ENCODE results near the gene NKAIN4.

NKAIN4 gene

GRCh38 chr20:63196768-63197470, 57.3 kb downstream of the NKAIN4 start:
- Histone ChIP-seq H3K4me1 (ENCODE audit: insufficient read depth, low read length) (peaks cover 4% of the 10 kb centered on the region; the same call in 1 of the 2 replicates), H3K4me3 (ENCODE audit: low read length) (no peak overlapping the region), H3K9ac (ENCODE audit: low read depth, low read length) (no peak overlapping the region), H3K27ac (ENCODE audit: low read depth, low read length) (no peak overlapping the region), H3K9me3 (ENCODE audit: insufficient read depth, low read depth, low read length) (no peaks in the 10 kb centered on the region), H3K36me3 (ENCODE audit: insufficient read depth, low read length) (peaks cover 46% of the 10 kb centered on the region), H3K27me3 (ENCODE audit: insufficient read depth, low read length) (no peaks in the 10 kb centered on the region)
- 82% methylated on average over 9 of the region's 9 CpGs for WGBS

- H3K9ac ChIP-seq (ENCODE audit: low read depth, low read length) = no peak overlapping the region
- H3K9me3 ChIP-seq (ENCODE audit: insufficient read depth, low read depth, low read length) = no peaks in the 10 kb centered on the region
- H3K36me3 ChIP-seq (ENCODE audit: insufficient read depth, low read length) = peaks cover 28% of the 10 kb centered on the region
- WGBS = 96% methylated on average over 4 of the region's 4 CpGs
- H3K27ac ChIP-seq (ENCODE audit: low read depth, low read length) = no peak overlapping the region
- peaks cover 4% of the 10 kb centered on the region; the same call in 1 of the 2 replicates for H3K4me1 ChIP-seq (ENCODE audit: insufficient read depth, low read length)
- H3K4me3 ChIP-seq (ENCODE audit: low read length) = no peak overlapping the region
- no peaks in the 10 kb centered on the region for H3K27me3 ChIP-seq (ENCODE audit: insufficient read depth, low read length)
Measured at GRCh38 chr20:63194797-63195173, 59.5 kb downstream of the NKAIN4 start.

DNA sequence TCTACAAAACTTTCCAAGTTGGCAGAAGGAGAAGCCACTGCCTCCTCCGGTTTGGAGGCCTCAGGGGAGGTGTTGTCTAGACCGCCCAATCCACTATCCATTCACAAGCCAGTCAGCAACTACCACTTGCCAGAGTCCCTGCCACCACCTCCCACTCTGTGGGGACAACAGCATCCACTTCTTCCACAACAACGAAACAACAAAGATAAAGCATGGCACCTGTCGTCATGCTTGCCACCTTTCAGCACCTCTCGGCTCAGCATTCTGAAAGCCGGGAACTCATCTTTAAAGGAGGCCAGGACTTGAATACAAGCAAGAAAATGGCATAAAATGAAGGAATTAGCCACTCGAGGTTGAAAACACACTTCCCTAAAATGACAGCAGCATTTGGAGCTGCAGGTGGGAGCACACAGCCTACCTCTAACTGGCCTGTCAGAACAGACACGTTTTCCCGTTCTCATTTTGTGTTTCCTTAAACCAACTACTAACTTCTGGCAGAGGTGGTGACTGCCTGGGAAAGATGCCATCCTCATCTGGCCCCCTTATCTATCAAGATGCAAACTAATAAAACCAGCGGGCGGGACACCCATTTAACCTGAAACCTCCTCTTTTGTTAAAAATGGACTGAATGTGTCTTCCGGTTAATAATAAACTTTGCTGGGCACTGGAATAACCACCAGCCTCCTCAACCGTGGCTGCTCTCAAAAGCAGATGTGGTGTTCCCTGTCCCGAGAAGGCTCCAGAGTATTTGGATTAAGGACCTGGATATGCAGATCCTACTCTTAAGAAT, 60.1 kb downstream of the NKAIN4 start:
- Histone ChIP-seq H3K9ac (ENCODE audit: low read depth, low read length) (no peak overlapping the region), H3K27ac (ENCODE audit: low read depth, low read length) (no peak overlapping the region), H3K9me3 (ENCODE audit: insufficient read depth, low read depth, low read length) (no peaks in the 10 kb centered on the region), H3K36me3 (ENCODE audit: insufficient read depth, low read length) (peaks cover 28% of the 10 kb centered on the region), H3K4me1 (ENCODE audit: insufficient read depth, low read length) (peaks cover 4% of the 10 kb centered on the region; the same call in 1 of the 2 replicates), H3K4me3 (ENCODE audit: low read length) (no peak overlapping the region), H3K27me3 (ENCODE audit: insufficient read depth, low read length) (no peaks in the 10 kb centered on the region)
- 89% methylated on average over 14 of the region's 14 CpGs for WGBS

- Histone ChIP-seq H3K36me3 (ENCODE audit: insufficient read depth, low read length) (peaks cover 28% of the 10 kb centered on the region), H3K4me1 (ENCODE audit: insufficient read depth, low read length) (peaks cover 4% of the 10 kb centered on the region; the same call in 1 of the 2 replicates), H3K9ac (ENCODE audit: low read depth, low read length) (no peak overlapping the region), H3K27ac (ENCODE audit: low read depth, low read length) (no peak overlapping the region), H3K4me3 (ENCODE audit: low read length) (no peak overlapping the region), H3K27me3 (ENCODE audit: insufficient read depth, low read length) (no peaks in the 10 kb centered on the region), H3K9me3 (ENCODE audit: insufficient read depth, low read depth, low read length) (no peaks in the 10 kb centered on the region)
- WGBS = 93% methylated on average over 21 of the region's 21 CpGs
Measured at GRCh38 chr20:63192721-63193120, 61.5 kb downstream of the NKAIN4 start.

DNA sequence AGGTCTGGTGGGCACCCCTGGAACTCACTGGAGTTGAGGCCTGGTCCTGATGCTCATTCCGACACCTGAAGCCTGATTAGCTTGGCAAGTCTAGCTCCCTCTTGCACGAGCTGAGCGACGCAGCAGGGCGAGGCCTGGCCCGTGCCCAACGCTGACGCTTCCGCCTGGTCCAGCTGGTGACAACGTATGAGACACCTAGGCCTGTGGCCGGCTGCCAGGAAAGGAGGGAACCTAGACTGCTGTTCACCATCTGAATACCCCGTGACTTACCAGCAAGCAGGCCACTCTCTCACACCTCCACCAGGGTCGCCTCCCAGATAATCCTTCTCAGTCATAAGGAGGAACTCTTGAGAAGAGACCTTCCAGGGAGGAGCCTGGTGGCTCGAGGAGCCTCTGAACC, 62.9 kb downstream of the NKAIN4 start:
- Histone ChIP-seq H3K4me1 (ENCODE audit: insufficient read depth, low read length) (peaks cover 4% of the 10 kb centered on the region; the same call in 1 of the 2 replicates), H3K4me3 (ENCODE audit: low read length) (no peak overlapping the region), H3K27me3 (ENCODE audit: insufficient read depth, low read length) (no peaks in the 10 kb centered on the region), H3K9ac (ENCODE audit: low read depth, low read length) (no peak overlapping the region), H3K36me3 (ENCODE audit: insufficient read depth, low read length) (peaks cover 21% of the 10 kb centered on the region), H3K27ac (ENCODE audit: low read depth, low read length) (no peak overlapping the region), H3K9me3 (ENCODE audit: insufficient read depth, low read depth, low read length) (no peaks in the 10 kb centered on the region)
- 92% methylated on average over 14 of the region's 14 CpGs for WGBS

GRCh38 chr20:63190828-63191227, 63.4 kb downstream of the NKAIN4 start:
- Histone ChIP-seq H3K27ac (ENCODE audit: low read depth, low read length) (no peak overlapping the region), H3K4me1 (ENCODE audit: insufficient read depth, low read length) (peaks cover 4% of the 10 kb centered on the region; the same call in 1 of the 2 replicates), H3K9me3 (ENCODE audit: insufficient read depth, low read depth, low read length) (no peaks in the 10 kb centered on the region), H3K36me3 (ENCODE audit: insufficient read depth, low read length) (peaks cover 15% of the 10 kb centered on the region), H3K4me3 (ENCODE audit: low read length) (no peak overlapping the region), H3K9ac (ENCODE audit: low read depth, low read length) (no peak overlapping the region), H3K27me3 (ENCODE audit: insufficient read depth, low read length) (no peaks in the 10 kb centered on the region)
- 92% methylated on average over 20 of the region's 20 CpGs for WGBS

Data from HUES64 (cell line).